ENCODE data around the gene PATJ. TPM values are rescaled to one million over a fixed set of nuclear protein-coding genes. Genes with fewer than 3 reads are reported as not detected.

PATJ gene
- polyA plus RNA-seq, 1 donor (not counting 4 experiments of a cell fraction or from before 2014, with no cell fraction given) = 28.1 TPM

GRCh38 chr1:62064829-62065407 lies 322.6 kb downstream of the PATJ start:
- TF ChIP-seq EZH2 (IDR thresholded peaks at IDR 0.05; ENCODE audit: low read length) = no peak
- FAIRE-seq (no peak), DNase-seq (ENCODE audit: low read depth, low spot score) (no peak)
- H4K20me1 ChIP-seq (ENCODE audit: control insufficient read depth, extremely low read depth, insufficient read depth, low read length) = no peaks in the 10 kb centered on the region
- no peak overlapping the region for H3K4me2 ChIP-seq (ENCODE audit: control insufficient read depth, extremely low read depth, insufficient read depth, low read depth, low read length)
- no peak overlapping the region for H2AFZ ChIP-seq (ENCODE audit: control insufficient read depth, low read length)
- no peaks in the 10 kb centered on the region for H3K27me3 ChIP-seq (ENCODE audit: control insufficient read depth, extremely low read depth, insufficient read depth, low read length)
- H3K27ac ChIP-seq (ENCODE audit: control insufficient read depth, insufficient read depth, low read length) = no peak overlapping the region
- dilution Hi-C loops (cut with MboI; ENCODE audit: extremely low pct_ligation_motif_present, low sequenced_read_pairs) = no loop called here
- H3K4me3 ChIP-seq (ENCODE audit: control insufficient read depth in 2 of 3, extremely low read depth in 1 of 3, insufficient read depth in 2 of 3, low read depth in 1 of 3, low read length in 3 of 3) = no peak overlapping the region
- peaks cover 8% of the 10 kb centered on the region for H3K4me1 ChIP-seq (ENCODE audit: control insufficient read depth, extremely low read depth, insufficient read depth, low read length)
- H3K9me1 ChIP-seq (ENCODE audit: control insufficient read depth, extremely low read depth, insufficient read depth, low read length) = peaks cover 4% of the 10 kb centered on the region
- no peaks in the 10 kb centered on the region for H3K9me3 ChIP-seq (ENCODE audit: control insufficient read depth, low read depth, low read length)
- H3K79me2 ChIP-seq (ENCODE audit: control insufficient read depth, insufficient read depth, low read length) = no peaks in the 10 kb centered on the region
- H3K36me3 ChIP-seq (ENCODE audit: control insufficient read depth in 2 of 2, extremely low read depth in 1 of 2, insufficient read depth in 2 of 2, low read length in 2 of 2) = peaks cover 8 to 10% of the 10 kb centered on the region in 2 experiments
- no peak overlapping the region for H3K9ac ChIP-seq (ENCODE audit: control insufficient read depth, extremely low read depth, insufficient read depth, low read length)

GRCh38 chr1:62066713-62067112 lies 324.4 kb downstream of the PATJ start:
- Histone ChIP-seq H3K4me1 (ENCODE audit: control insufficient read depth, extremely low read depth, insufficient read depth, low read length) (peaks cover 8% of the 10 kb centered on the region), H3K9me3 (ENCODE audit: control insufficient read depth, low read depth, low read length) (no peaks in the 10 kb centered on the region), H3K4me2 (ENCODE audit: control insufficient read depth, extremely low read depth, insufficient read depth, low read depth, low read length) (no peak overlapping the region), H2AFZ (ENCODE audit: control insufficient read depth, low read length) (no peak overlapping the region), H4K20me1 (ENCODE audit: control insufficient read depth, extremely low read depth, insufficient read depth, low read length) (no peaks in the 10 kb centered on the region), H3K27ac (ENCODE audit: control insufficient read depth, insufficient read depth, low read length) (no peak overlapping the region), H3K79me2 (ENCODE audit: control insufficient read depth, insufficient read depth, low read length) (no peaks in the 10 kb centered on the region), H3K9me1 (ENCODE audit: control insufficient read depth, extremely low read depth, insufficient read depth, low read length) (peaks cover 4% of the 10 kb centered on the region), H3K36me3 (ENCODE audit: control insufficient read depth in 2 of 2, extremely low read depth in 1 of 2, insufficient read depth in 2 of 2, low read length in 2 of 2) (peaks cover 8 to 13% of the 10 kb centered on the region in 2 experiments), H3K4me3 (ENCODE audit: control insufficient read depth in 2 of 3, extremely low read depth in 1 of 3, insufficient read depth in 2 of 3, low read depth in 1 of 3, low read length in 3 of 3) (no peak overlapping the region), H3K27me3 (ENCODE audit: control insufficient read depth, extremely low read depth, insufficient read depth, low read length) (no peaks in the 10 kb centered on the region), H3K9ac (ENCODE audit: control insufficient read depth, extremely low read depth, insufficient read depth, low read length) (no peak overlapping the region)
- no peak for FAIRE-seq
- dilution Hi-C loops (cut with MboI; ENCODE audit: extremely low pct_ligation_motif_present, low sequenced_read_pairs) = no loop called here
- TF ChIP-seq, protein P1, sequence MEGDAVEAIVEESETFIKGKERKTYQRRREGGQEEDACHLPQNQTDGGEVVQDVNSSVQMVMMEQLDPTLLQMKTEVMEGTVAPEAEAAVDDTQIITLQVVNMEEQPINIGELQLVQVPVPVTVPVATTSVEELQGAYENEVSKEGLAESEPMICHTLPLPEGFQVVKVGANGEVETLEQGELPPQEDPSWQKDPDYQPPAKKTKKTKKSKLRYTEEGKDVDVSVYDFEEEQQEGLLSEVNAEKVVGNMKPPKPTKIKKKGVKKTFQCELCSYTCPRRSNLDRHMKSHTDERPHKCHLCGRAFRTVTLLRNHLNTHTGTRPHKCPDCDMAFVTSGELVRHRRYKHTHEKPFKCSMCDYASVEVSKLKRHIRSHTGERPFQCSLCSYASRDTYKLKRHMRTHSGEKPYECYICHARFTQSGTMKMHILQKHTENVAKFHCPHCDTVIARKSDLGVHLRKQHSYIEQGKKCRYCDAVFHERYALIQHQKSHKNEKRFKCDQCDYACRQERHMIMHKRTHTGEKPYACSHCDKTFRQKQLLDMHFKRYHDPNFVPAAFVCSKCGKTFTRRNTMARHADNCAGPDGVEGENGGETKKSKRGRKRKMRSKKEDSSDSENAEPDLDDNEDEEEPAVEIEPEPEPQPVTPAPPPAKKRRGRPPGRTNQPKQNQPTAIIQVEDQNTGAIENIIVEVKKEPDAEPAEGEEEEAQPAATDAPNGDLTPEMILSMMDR (optimal IDR thresholded peaks at IDR 0.05 in 1 of 3, IDR thresholded peaks at IDR 0.05 in 1 of 3, conservative IDR thresholded peaks at IDR 0.05 in 1 of 3; ENCODE audit: extremely low read depth in 1 of 3, insufficient read depth in 2 of 3, low read length in 3 of 3) = no peak
- no peak for TF ChIP-seq EZH2 (IDR thresholded peaks at IDR 0.05; ENCODE audit: low read length)
- no peak for DNase-seq (ENCODE audit: low read depth, low spot score)

DNA sequence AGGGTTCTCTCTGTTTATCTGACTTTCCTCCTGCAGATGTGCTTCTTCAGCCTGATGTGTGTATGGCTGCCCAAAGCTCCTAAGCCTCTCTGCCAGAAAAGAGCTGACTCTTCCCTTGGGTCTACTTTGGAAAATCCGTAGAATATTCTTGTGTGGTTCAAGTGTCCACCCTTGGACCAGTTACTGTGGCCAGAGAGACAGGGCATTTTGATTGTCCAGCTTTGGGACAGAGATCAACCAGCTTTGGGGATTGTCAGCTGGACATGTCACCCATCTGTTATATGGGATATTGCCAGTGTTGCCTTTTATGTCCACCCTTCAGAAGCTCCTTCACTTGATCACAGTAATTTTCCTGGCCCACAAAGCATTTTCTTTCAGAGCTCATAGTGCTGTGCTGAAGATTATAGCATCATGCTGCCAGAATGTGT lies 326.1 kb downstream of the PATJ start:
- Histone ChIP-seq H3K9ac (ENCODE audit: control insufficient read depth, extremely low read depth, insufficient read depth, low read length) (no peak overlapping the region), H3K9me1 (ENCODE audit: control insufficient read depth, extremely low read depth, insufficient read depth, low read length) (peaks cover 4% of the 10 kb centered on the region), H3K4me3 (ENCODE audit: control insufficient read depth in 2 of 3, extremely low read depth in 1 of 3, insufficient read depth in 2 of 3, low read depth in 1 of 3, low read length in 3 of 3) (no peak overlapping the region), H3K4me1 (ENCODE audit: control insufficient read depth, extremely low read depth, insufficient read depth, low read length) (peaks cover 8% of the 10 kb centered on the region), H3K36me3 (ENCODE audit: control insufficient read depth in 2 of 2, extremely low read depth in 1 of 2, insufficient read depth in 2 of 2, low read length in 2 of 2) (peaks cover 12 to 13% of the 10 kb centered on the region in 2 experiments), H2AFZ (ENCODE audit: control insufficient read depth, low read length) (no peak overlapping the region), H3K27me3 (ENCODE audit: control insufficient read depth, extremely low read depth, insufficient read depth, low read length) (no peaks in the 10 kb centered on the region), H3K27ac (ENCODE audit: control insufficient read depth, insufficient read depth, low read length) (peak overlapping the region; percentile 14), H3K4me2 (ENCODE audit: control insufficient read depth, extremely low read depth, insufficient read depth, low read depth, low read length) (no peak overlapping the region), H4K20me1 (ENCODE audit: control insufficient read depth, extremely low read depth, insufficient read depth, low read length) (no peaks in the 10 kb centered on the region), H3K9me3 (ENCODE audit: control insufficient read depth, low read depth, low read length) (no peaks in the 10 kb centered on the region), H3K79me2 (ENCODE audit: control insufficient read depth, insufficient read depth, low read length) (no peaks in the 10 kb centered on the region)
- no peak for TF ChIP-seq EZH2 (IDR thresholded peaks at IDR 0.05; ENCODE audit: low read length)
- TF ChIP-seq, protein P1 (optimal IDR thresholded peaks at IDR 0.05 in 1 of 3, IDR thresholded peaks at IDR 0.05 in 1 of 3, conservative IDR thresholded peaks at IDR 0.05 in 1 of 3; ENCODE audit: extremely low read depth in 1 of 3, insufficient read depth in 2 of 3, low read length in 3 of 3) = no peak
- FAIRE-seq (no peak), DNase-seq (ENCODE audit: low read depth, low spot score) (no peak)
- dilution Hi-C loops (cut with MboI; ENCODE audit: extremely low pct_ligation_motif_present, low sequenced_read_pairs) = no loop called here

Measured in keratinocyte (primary cell).